Spleen (tissue), 7 donors: ENCODE data around the gene ENPP4.

Experiments
- POLR2A ChIP-seq, 3 donors: fragments of 450-650 bp; IDR thresholded peaks; one replicate each; pipeline ENCODE4 v1.5.1; 2017; ENCODE audit warnings: antibody characterized with exemption in 3 of 3, mild to moderate bottlenecking in 1 of 3
- POLR2AphosphoS5 ChIP-seq, 3 donors: sonication (generic); formaldehyde crosslinking; IDR thresholded peaks; one replicate each; pipeline ENCODE4 v1.5.1; 2017; ENCODE audit warnings: antibody characterized with exemption in 3 of 3
- TF ChIP-seq, protein P1 (sequence below), 11 experiments: fragments of 200-600 bp in 7 of 11; fragments of 450-650 bp in 4 of 11; sonication (generic) in 4 of 11; IDR thresholded peaks in 8 of 11; conservative IDR thresholded peaks in 3 of 11; 1 replicate in 7 of 11; 2 replicates in 4 of 11; pipeline versions ENCODE4 v1.4.0 to v1.8.0; 2016 to 2021; ENCODE audit warnings: antibody characterized with exemption in 11 of 11, inconsistent platforms in 4 of 11, mild to moderate bottlenecking in 1 of 11
- donor health status: DM: no; HTN: no; CAD: no; lungs with moderate emphysema.
- donor health status: DM: no; HTN: no; CAD: no.
- donor health status: DM: no; HTN: no; CAD: no.

DNA sequence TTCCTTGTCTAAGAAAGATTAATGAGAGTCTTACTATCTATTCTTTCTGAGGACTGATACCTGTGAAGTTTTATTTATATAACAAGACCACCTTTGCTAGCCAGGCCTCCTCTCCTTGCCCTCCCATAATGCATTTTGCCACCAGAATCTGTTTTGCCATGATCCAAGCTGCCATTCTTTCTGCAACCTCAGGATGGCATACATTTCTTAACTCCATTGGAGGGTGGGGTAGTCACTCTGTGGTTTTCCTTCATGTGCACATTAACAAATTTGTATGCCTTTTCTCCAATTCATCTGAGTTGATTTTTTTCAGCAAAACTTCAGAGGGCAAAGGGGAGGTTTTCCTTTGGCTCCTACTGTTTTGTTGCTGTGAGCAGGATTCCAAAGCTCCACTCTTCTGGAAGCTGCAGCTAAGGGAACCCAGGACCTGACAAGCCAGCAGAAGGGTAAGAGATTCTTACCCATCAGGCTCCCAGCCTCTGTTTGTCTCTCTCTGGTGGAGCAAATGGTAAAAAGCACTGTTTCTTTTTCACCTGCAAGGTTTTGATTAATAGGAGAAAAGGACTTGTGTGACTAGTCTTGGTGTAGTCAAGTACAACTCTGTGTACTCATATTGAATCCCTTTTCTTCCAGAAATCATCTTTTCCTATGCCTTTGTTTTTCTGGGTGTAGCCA is 26.2 kb upstream of the ENPP4 start:
- TF ChIP-seq, protein P1, sequence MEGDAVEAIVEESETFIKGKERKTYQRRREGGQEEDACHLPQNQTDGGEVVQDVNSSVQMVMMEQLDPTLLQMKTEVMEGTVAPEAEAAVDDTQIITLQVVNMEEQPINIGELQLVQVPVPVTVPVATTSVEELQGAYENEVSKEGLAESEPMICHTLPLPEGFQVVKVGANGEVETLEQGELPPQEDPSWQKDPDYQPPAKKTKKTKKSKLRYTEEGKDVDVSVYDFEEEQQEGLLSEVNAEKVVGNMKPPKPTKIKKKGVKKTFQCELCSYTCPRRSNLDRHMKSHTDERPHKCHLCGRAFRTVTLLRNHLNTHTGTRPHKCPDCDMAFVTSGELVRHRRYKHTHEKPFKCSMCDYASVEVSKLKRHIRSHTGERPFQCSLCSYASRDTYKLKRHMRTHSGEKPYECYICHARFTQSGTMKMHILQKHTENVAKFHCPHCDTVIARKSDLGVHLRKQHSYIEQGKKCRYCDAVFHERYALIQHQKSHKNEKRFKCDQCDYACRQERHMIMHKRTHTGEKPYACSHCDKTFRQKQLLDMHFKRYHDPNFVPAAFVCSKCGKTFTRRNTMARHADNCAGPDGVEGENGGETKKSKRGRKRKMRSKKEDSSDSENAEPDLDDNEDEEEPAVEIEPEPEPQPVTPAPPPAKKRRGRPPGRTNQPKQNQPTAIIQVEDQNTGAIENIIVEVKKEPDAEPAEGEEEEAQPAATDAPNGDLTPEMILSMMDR (IDR thresholded peaks at IDR 0.05 in 8 of 11, conservative IDR thresholded peaks at IDR 0.05 in 3 of 11) = no peak
- TF ChIP-seq POLR2AphosphoS5 (IDR thresholded peaks at IDR 0.05) (no peak), POLR2A (IDR thresholded peaks at IDR 0.05) (no peak)
